Hippocampal formation (tissue), 2 donors: ENCODE results near the gene ASCL5.

Source experiments
- DNase-seq, 2 donors: peaks; one replicate each; lab custom pipeline; 2025; lab: John Stamatoyannopoulos, UW

ASCL5 gene

DNA sequence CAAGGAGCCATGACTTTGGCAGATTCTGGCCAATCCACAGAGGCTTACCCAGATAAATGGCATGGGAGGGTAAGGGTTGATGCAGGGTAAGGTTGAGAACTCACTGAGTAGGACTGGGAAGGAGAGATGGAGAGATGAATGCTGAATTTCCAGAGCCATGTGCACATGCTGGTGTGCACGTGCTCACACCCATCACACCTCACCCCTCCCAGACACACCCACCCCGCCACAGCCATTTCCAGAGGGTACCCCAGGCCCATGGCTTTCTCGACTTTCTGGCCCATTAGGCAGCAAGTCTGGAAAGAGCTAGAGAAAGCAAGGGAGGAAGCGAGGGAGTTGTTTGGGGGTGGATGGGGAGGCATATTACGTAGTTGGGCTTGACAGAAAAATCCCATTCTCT, 16.4 kb downstream of the ASCL5 start:
- no peak for DNase-seq

DNA sequence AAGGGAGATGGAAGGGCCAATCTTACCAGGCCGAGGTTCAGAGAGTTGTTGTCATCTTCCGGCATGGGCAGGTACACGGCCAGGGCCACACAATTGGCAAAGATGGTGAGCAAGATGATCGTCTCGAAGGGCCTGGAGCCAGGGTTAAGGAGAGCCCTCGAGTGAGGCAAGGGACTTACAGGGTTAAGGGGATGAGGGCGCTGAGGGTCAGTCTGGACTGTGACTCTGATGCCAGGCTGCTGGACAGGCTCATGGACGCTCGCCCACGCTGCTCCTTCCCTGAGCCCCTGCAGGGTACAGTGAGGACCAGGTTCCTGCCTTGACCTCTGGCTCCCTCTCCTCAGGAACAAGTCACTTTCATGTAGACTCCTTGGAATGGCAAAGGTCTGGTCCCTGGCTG, 16.8 kb downstream of the ASCL5 start:
- no peak for DNase-seq

DNA sequence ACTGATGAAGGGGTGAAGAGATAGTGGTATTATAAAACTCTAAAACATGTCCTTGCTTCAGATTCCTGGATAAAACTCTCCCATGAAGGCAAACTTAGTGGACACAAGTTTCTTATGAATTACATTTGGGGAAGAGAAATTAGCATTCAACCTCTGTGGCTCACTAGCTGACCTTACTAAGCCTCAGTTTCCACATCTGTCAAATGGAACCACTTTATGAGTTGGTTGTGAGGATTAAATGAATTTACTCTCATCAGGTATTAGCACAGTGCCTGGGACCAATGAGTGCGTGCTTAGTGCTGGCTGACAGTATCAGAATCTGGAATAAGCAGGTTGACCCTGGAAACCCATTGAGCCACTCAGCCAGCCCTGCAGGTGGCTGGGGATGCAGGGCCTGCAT, 17.3 kb downstream of the ASCL5 start:
- no peak for DNase-seq

DNA sequence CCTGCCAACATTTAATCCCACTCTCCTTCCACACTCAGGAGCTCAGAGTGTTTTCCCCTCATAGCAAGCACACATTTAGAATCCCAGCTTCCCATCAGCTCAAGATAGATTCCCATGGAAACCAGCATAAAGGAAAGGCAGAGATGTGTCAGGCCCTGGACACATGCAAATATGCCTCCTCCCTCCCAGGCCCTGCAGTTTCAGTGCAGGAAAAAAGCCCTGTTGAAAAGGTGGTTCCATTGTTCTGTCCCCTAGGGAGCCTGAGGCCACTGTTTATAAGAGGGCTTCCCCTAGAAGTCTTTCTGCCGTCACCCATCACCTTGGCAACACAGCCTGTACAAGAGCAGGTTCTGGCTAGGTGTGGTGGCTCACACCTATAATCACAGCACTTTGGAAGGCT, 18.4 kb downstream of the ASCL5 start:
- DNase-seq, result no peak

- no peak for DNase-seq
These were observed 21.3 kb downstream of the ASCL5 start for GRCh38 chr1:201105688-201106087.

DNA sequence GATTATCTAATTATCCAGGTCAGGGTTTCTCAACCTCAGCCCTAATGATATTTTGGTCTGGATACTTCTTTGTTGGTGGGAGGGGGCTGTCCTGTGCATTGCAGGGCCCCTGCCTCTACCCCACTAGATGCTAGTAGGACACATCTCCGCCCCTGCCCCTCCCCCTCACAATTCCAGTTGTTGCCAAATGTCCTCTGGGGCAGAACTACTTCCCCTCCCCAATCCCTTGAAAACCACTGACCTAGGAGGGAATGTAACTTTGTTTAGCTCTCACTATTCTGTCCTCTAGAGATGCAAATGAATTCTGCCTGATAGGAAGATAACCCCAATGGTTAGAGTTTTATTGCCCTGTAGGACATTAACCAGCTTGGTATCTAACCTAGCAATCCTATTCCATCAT, 22.8 kb downstream of the ASCL5 start:
- DNase-seq, result no peak

- DNase-seq, result no peak
These were observed 23.3 kb downstream of the ASCL5 start for GRCh38 chr1:201103666-201104065.

DNA sequence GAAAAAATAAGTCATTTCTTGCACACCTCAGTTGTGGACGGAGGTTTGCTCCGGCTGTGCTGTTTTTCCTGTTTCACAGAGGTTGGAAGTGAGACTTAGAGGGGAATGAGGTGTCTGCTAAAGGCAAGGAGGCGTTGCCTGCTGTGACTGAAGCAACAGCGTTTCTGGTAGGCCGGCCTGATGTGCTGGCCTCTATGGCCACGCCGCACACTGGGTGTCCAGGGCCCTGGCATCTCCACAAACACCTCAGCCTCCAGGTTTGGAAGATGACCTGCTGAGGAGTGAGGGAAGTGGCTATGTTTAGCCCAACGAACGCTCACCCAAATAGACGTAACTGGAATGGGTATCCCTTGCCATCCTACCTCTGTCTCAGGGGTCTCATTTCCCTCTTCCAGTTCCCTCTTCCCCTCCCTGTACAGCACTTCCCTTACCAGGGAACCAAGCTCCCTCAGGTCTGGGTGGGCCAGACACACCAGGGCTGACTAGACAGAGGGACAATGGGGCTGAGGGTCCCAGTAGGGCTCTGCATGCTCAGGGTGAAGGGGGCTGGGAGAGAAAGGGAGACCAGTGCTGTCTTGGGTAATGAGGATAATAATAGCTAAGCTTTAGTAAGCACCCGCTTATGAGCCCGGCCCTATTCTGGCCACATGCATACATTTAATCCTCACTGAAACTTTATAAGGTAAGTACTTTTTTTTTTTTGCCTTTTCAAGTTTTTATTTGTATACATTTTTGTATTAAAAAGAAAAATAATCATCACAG, 26.6 kb downstream of the ASCL5 start:
- DNase-seq, result no peak

DNA sequence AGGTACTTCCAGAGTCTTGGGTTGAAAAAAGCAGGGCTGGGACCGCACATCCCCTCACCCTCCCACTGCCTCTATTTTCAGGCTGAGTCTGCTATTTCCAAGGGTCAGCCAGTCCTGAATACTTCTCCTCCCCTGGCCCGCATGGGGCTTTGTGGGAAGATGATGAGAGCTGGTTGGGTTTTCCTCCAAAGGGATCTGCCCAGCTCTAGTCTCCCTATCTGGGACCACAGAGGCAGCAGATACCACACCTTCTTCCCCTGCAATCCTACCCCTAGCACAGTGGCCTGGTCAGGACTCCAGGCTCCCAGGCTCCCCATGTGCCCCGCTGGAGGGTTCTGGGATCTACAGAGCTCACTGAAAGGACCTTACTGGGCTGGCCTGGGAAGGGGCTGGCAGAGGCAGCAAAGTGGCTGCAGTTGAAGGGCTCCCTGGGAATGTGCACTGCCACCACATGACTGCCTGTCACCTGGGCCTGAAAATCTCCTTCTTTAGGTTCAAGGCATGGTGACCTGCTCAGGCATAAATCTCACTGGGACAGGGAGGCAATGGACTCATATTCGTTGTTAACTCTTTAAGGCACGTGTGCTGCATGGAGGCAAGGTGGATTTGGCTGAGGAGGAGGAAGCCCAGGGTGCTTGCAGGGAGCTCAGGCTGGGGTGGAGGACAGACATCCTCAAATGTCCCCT, 27.8 kb downstream of the ASCL5 start:
- no peak for DNase-seq

- no peak for DNase-seq
These were observed 29.8 kb downstream of the ASCL5 start for GRCh38 chr1:201096977-201097856.

DNA sequence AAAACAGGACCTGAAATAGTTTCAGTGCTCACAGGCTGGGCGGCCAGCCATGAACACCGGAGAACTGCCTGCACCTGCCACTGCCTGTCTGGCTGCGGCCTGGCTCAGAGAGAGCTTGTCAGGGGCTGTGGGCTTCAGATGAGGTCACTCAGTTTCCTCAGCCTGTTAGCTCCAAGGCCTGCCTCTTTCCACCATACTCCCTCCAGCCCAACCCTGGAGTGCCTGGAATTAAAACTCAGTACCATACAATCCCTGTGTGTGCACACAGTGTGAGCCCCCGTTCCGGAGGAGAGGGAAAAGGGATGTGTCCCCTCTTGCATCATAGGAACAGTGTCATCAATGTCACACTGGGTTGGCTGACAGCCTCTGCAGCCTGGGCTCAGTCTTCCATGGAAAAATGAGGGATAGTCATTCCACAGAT, 30.9 kb downstream of the ASCL5 start:
- DNase-seq, result no peak

GRCh38 chr1:201095581-201095980, 31.4 kb downstream of the ASCL5 start:
- no peak for DNase-seq

DNA sequence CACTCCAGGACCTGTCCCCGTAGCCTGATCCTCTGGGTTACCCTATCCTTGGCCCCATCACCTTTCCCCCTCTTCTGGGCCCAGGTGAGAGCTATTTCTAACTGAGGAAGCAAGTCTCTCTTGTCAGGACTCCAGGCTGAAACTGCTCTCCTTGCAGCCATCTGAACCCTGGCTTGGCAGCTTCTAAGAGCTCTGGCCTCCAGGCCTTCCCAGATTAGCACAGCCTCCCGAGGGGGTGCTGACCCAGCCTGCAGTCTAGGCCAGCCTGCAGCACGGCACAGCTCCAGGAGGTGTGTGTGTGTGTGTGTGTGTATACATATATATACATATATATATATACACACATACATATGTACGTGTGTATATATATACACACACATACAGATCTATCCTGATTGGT, 32.2 kb downstream of the ASCL5 start:
- DNase-seq, result no peak

- DNase-seq, result no peak
These were observed 33.0 kb downstream of the ASCL5 start for GRCh38 chr1:201093962-201094361.

GRCh38 chr1:201093561-201093960, 33.4 kb downstream of the ASCL5 start:
- no peak for DNase-seq

DNA sequence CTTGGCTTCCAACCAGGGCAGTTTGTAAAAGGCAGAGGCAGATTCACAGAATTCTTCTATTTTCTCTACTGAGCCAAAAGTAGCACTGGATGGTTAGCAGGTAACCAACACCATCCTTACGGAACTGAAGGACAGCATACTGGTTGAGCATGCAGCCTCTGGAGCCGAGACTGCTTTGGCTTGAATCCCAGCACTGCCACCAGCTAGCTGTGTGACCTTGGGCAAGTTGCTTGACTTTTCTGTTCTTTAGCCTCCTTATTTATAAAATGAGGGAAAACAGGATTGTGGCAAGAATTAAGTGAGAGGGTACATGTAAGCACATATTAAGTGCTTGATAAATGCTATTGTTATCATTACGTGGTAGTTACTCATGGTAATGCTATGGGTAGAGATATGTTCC, 34.2 kb downstream of the ASCL5 start:
- no peak for DNase-seq

GRCh38 chr1:201091256-201091655, 35.7 kb downstream of the ASCL5 start:
- no peak for DNase-seq

DNA sequence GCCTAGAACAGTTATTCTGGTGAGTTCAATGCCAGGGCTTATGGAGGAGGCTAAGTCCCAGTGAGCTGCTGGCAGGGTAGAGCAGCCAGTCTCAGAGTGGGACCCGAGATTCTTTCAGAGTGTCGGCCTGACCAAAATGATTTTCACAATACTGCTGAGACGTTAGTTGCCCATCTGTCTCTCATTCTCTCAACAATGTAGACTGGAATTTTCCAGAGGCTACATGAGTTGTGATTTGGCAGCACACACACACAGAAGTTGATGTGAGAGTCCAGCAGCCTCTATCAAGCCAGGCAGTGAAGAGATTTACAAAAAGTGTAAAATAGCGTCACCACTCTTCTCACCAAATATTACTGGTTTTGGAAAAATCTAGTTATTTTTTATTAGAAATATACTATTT, 36.4 kb downstream of the ASCL5 start:
- no peak for DNase-seq

DNA sequence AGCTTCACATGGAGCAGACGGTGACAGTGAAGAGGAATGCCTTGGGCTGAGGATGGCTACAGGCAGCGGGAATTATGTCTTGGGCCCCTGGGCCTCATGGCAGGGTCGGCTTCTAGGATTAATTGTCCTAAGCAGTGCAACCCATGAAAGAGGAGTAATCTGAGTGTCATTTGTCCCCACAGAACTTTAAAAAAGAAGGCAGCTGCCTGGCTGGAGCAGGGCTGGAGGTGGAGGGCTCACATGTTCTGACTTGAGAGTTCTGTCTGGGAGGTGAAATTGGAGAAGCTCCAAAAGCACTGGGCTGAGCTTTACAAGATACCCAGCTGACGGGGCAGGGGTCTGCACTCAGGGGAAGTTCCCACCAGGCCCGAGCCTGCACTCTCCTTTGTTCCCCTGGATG, 37.4 kb downstream of the ASCL5 start:
- no peak for DNase-seq

GRCh38 chr1:201088901-201089525, 38.0 kb downstream of the ASCL5 start:
- no peak for DNase-seq

DNA sequence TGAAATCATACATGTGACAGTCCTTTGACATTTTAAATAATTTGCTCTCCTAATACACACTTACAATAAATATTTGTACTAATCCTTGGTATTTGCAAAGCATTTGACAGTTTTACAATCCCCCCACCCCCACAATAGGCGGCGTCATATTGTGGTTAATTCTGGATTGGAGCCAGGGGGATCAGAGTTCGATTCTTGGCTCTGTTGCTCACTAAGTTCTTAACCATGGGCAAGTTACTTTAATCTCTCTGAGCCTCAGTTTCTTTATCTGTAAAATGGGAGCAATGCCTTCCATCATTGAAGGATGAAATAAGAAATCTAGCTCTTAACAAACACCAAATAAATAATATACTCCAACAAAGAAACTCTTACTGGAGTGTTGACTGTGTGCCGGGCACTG, 38.6 kb downstream of the ASCL5 start:
- DNase-seq, result no peak
